HCT116 (cell line): ENCODE data around the gene TYW5. TPM values are rescaled to one million over a fixed set of nuclear protein-coding genes. Genes with fewer than 3 reads are reported as not detected.

ENCODE experiments used
- ATAC-seq: fragments of 200-7000 bp; cut with Tn5 transposase; 2 replicates; pipeline ENCODE4 v1.9.1; 2020; ENCODE audit warnings: mild to moderate bottlenecking, moderate library complexity
- BruUV-seq: library from RNA; stranded (reverse); fragments of 400-500 nt; replicated peaks from 2 replicates; lab custom pipeline; 2021; lab: Mats Ljungman, UMichigan
- CTCF ChIA-PET: fragments of 300-600 bp; sonication (Branson Sonifier 250); formaldehyde crosslinking; loops from one replicate; lab custom pipeline; 2021; ENCODE audit warnings: antibody characterized with exemption; lab: Charles Lee
- POLR2A ChIA-PET: fragments of 300-600, 350-600 bp; sonication (Branson Sonifier 250); formaldehyde crosslinking; loops from one replicate; lab custom pipeline; 2021; ENCODE audit warnings: antibody characterized with exemption; lab: Charles Lee
- RAD21 ChIA-PET, 2 experiments: fragments of 300-600 bp; sonication (Branson Sonifier 250); formaldehyde crosslinking; loops; one replicate each; lab custom pipeline; 2023; ENCODE audit warnings: low total read pairs in 2 of 2; ENCODE audit not compliant: uncharacterized antibody in 2 of 2, unreplicated experiment in 2 of 2, low non-redundant PET in 1 of 2; lab: Charles Lee
- DNase-seq: peaks from one replicate; pipeline ENCODE4 v3.0.0-alpha.2; 2010; ENCODE audit warnings: low read depth, low spot score
- H2AFZ ChIP-seq: fragments of 200-600 bp; shearing (Covaris generic), sonication (generic); 2 replicates; pipeline ENCODE4 v1.6.1; 2017; ENCODE audit warnings: low read depth, mixed run types, mixed read lengths, antibody characterized with exemption, low read length; ENCODE audit not compliant: poor library complexity, severe bottlenecking
- H3K27ac ChIP-seq: 2 replicates; pipeline ENCODE4 v1.5.1; 2012; ENCODE audit warnings: low read depth, low read length
- H3K27me3 ChIP-seq: fragments of 200-600 bp; sonication (generic); 2 replicates; pipeline ENCODE4 v1.6.1; 2016; ENCODE audit warnings: mixed run types, low read length, mixed read lengths; ENCODE audit not compliant: insufficient read depth
- H3K36me3 ChIP-seq, 2 experiments: fragments of 200-500 bp in 1 of 2; fragments of 200-600 bp in 1 of 2; sonication (Bioruptor generic) in 1 of 2; sonication (generic) in 1 of 2; 2 replicates each; pipeline versions ENCODE4 v1.5.1 to v1.6.1; 2014 to 2016; ENCODE audit warnings: low read length in 2 of 2, inconsistent platforms in 1 of 2, mixed read lengths in 1 of 2, mixed run types in 1 of 2; ENCODE audit not compliant: insufficient read depth in 2 of 2, control insufficient read depth in 1 of 2
- H3K4me1 ChIP-seq, 2 experiments: fragments of 200-600 bp in 1 of 2; sonication (generic) in 1 of 2; 2 replicates each; pipeline versions ENCODE4 v1.5.1 to v1.6.1; 2012 to 2017; ENCODE audit warnings: low read length in 2 of 2, inconsistent platforms in 1 of 2, mild to moderate bottlenecking in 1 of 2, mixed read lengths in 1 of 2, mixed run types in 1 of 2, moderate library complexity in 1 of 2; ENCODE audit not compliant: insufficient read depth in 2 of 2, control insufficient read depth in 1 of 2
- H3K4me2 ChIP-seq: fragments of 200-600 bp; sonication (generic); 2 replicates; pipeline ENCODE4 v1.6.1; 2017; ENCODE audit warnings: mixed run types, low read length, mixed read lengths
- H3K4me3 ChIP-seq, 2 experiments: fragments of 200-600 bp in 1 of 2; sonication (generic) in 1 of 2; replicated peaks in 1 of 2; 2 replicates each; pipeline ENCODE4 v1.5.1; 2011 to 2016; ENCODE audit warnings: low read length in 2 of 2, control low read depth in 1 of 2, low read depth in 1 of 2, mild to moderate bottlenecking in 1 of 2, mixed read lengths in 1 of 2, mixed run types in 1 of 2
- H3K79me2 ChIP-seq: fragments of 200-600 bp; sonication (generic); 2 replicates; pipeline ENCODE4 v1.6.1; 2017; ENCODE audit warnings: mild to moderate bottlenecking, mixed run types, low read length, moderate library complexity, mixed read lengths; ENCODE audit not compliant: insufficient read depth
- H3K9ac ChIP-seq: fragments of 200-600 bp; sonication (generic); 2 replicates; pipeline ENCODE4 v1.6.1; 2016; ENCODE audit warnings: low read length, mixed read lengths
- H3K9me2 ChIP-seq: fragments of 200-600 bp; sonication (generic), shearing (Covaris generic); 2 replicates; pipeline ENCODE4 v1.6.1; 2017; ENCODE audit warnings: mixed run types, mild to moderate bottlenecking, moderate library complexity; ENCODE audit not compliant: insufficient read depth
- H3K9me3 ChIP-seq, 2 experiments: fragments of 200-500 bp in 1 of 2; fragments of 200-600 bp in 1 of 2; sonication (Bioruptor generic) in 1 of 2; sonication (generic) in 1 of 2; 2 replicates each; pipeline ENCODE4 v1.6.1; 2014 to 2017; ENCODE audit warnings: low read length in 2 of 2, mixed read lengths in 2 of 2, inconsistent platforms in 1 of 2, low read depth in 1 of 2, mild to moderate bottlenecking in 1 of 2, mixed run types in 1 of 2, moderate library complexity in 1 of 2; ENCODE audit not compliant: control insufficient read depth in 1 of 2, insufficient read depth in 1 of 2
- H4K20me1 ChIP-seq: fragments of 200-600 bp; sonication (generic), shearing (Covaris generic); 2 replicates; pipeline ENCODE4 v1.6.1; 2017; ENCODE audit warnings: mixed run types, mild to moderate bottlenecking, moderate library complexity; ENCODE audit not compliant: insufficient read depth
- EZH2 ChIP-seq: fragments of 200-600 bp; sonication (generic); IDR thresholded peaks from 2 replicates; pipeline ENCODE4 v1.6.1; 2017; ENCODE audit warnings: antibody characterized with exemption, mixed run types
- JUND ChIP-seq: IDR thresholded peaks from 2 replicates; pipeline ENCODE4 v1.6.1; 2012
- POLR2A ChIP-seq: IDR thresholded peaks from 2 replicates; pipeline ENCODE4 v1.7.0; 2011; ENCODE audit warnings: borderline replicate concordance; ENCODE audit not compliant: insufficient read depth, insufficient read length; ENCODE audit errors: extremely low read depth
- POLR2AphosphoS5 ChIP-seq: IDR thresholded peaks from 2 replicates; pipeline ENCODE4 v1.6.1; 2011; ENCODE audit warnings: mild to moderate bottlenecking, low read depth, low read length, moderate library complexity
- SIN3A ChIP-seq: IDR thresholded peaks from 2 replicates; pipeline ENCODE4 v1.6.1; 2012; ENCODE audit warnings: low read depth
- TCF7L2 ChIP-seq: IDR thresholded peaks from 2 replicates; pipeline ENCODE4 v1.7.0; 2011; ENCODE audit warnings: borderline replicate concordance, inconsistent platforms; ENCODE audit not compliant: insufficient read depth, insufficient read length; ENCODE audit errors: extremely low read depth
- YY1 ChIP-seq: IDR thresholded peaks from 2 replicates; pipeline ENCODE4 v1.6.1; 2011; ENCODE audit warnings: low read length, low read depth, moderate library complexity, mild to moderate bottlenecking; ENCODE audit not compliant: insufficient replicate concordance; ENCODE audit errors: extremely low read depth
- ZBTB33 ChIP-seq: IDR thresholded peaks from 2 replicates; pipeline ENCODE4 v1.6.1; 2011; ENCODE audit warnings: mild to moderate bottlenecking, low read length, moderate library complexity; ENCODE audit not compliant: insufficient replicate concordance; ENCODE audit errors: extremely low read depth
- ZNF274 ChIP-seq: fragments of 200-500 bp; sonication (Bioruptor generic); IDR thresholded peaks from 2 replicates; pipeline ENCODE4 v1.6.1; 2014; ENCODE audit warnings: mild to moderate bottlenecking, low read depth, low read length, inconsistent platforms
- intact Hi-C: fragments of 100-400 bp; cut with micrococcal nuclease; formaldehyde crosslinking; loops from 2 replicates; pipeline ENCODE4 v1.10.0; 2022
- total RNA-seq: library from RNA; stranded (reverse); gene quantifications from one replicate; pipeline ENCODE4 v1.2.1, GENCODE V29; 2021; ENCODE audit not compliant: unreplicated experiment
- TF ChIP-seq, protein P1 (sequence below): IDR thresholded peaks from 2 replicates; pipeline ENCODE4 v1.6.1; 2012; ENCODE audit warnings: low read depth

Gene TYW5
- total RNA-seq, 1 experiment from 2014 or later: 7.7 TPM

DNA sequence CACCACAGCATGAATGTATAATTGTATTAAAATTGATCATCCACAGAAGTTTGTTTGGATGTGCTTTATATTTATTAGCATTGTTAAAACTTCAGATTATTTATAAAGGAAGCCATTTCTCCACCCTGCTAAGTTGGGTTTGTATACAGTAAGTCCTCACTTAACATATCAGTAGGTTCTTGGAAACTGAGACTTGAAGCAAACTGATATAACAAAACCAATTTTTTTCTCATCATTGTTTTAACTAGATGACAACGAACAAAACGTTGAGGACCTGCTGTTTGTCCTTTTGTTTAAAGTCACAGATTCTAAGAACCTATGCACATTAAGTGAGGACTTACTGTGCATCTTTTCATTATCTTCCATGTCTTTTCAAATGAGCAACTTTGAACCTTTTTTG lies 27.1 kb downstream of the TYW5 start:
- no peak overlapping the region for H3K27ac ChIP-seq
- no peak overlapping the region for H3K9ac ChIP-seq
- no peak for ATAC-seq
- H3K4me2 ChIP-seq: no peak overlapping the region
- no peak for TF ChIP-seq YY1
- no peak for TF ChIP-seq POLR2A
- no peak for TF ChIP-seq TCF7L2
- no peak for TF ChIP-seq ZNF274
- DNase-seq: no peak
- H3K9me2 ChIP-seq: no peaks in the 10 kb centered on the region
- H3K36me3 ChIP-seq: peaks cover 6 to 19% of the 10 kb centered on the region in 2 experiments; a peak in 3 of 4 replicates
- no peaks in the 10 kb centered on the region for H3K27me3 ChIP-seq
- no peak overlapping the region for H2AFZ ChIP-seq
- peaks cover 74% of the 10 kb centered on the region for H3K79me2 ChIP-seq
- BruUV-seq: no TSS peak
- RAD21 ChIA-PET: no interaction called here
- H3K4me1 ChIP-seq: peaks cover 0 to 1% of the 10 kb centered on the region in 2 experiments; a peak in 2 of 4 replicates
- H4K20me1 ChIP-seq: 0 out of 2 replicates have a peak, but pooled peaks cover 2% of the 10 kb centered on the region
- no peaks in the 10 kb centered on the region for H3K9me3 ChIP-seq
- intact Hi-C loops: no loop called here
- no peak overlapping the region for H3K4me3 ChIP-seq
- POLR2A ChIA-PET: no interaction called here
- CTCF ChIA-PET: no interaction called here

- Histone ChIP-seq H3K9ac (no peak overlapping the region), H3K27ac (no peak overlapping the region), H3K79me2 (peaks cover 77% of the 10 kb centered on the region), H3K4me3 (no peak overlapping the region), H3K36me3 (peaks cover 2 to 8% of the 10 kb centered on the region in 2 experiments; a peak in 2 of 4 replicates), H3K27me3 (no peaks in the 10 kb centered on the region), H3K9me3 (no peaks in the 10 kb centered on the region), H2AFZ (no peak overlapping the region), H3K4me2 (no peak overlapping the region), H3K9me2 (no peaks in the 10 kb centered on the region), H3K4me1 (no peaks in the 10 kb centered on the region), H4K20me1 (peaks cover 5% of the 10 kb centered on the region; the same call in 1 of the 2 replicates)
- ChIA-PET RAD21 (no interaction called here), POLR2A (no interaction called here), CTCF (no interaction called here)
- BruUV-seq: no TSS peak
- no peak for DNase-seq
- intact Hi-C loops: no loop called here
- ATAC-seq: no peak
- TF ChIP-seq ZBTB33 (no peak), POLR2AphosphoS5 (no peak), POLR2A (no peak), SIN3A (no peak), EZH2 (no peak), JUND (no peak)
- TF ChIP-seq, protein P1, sequence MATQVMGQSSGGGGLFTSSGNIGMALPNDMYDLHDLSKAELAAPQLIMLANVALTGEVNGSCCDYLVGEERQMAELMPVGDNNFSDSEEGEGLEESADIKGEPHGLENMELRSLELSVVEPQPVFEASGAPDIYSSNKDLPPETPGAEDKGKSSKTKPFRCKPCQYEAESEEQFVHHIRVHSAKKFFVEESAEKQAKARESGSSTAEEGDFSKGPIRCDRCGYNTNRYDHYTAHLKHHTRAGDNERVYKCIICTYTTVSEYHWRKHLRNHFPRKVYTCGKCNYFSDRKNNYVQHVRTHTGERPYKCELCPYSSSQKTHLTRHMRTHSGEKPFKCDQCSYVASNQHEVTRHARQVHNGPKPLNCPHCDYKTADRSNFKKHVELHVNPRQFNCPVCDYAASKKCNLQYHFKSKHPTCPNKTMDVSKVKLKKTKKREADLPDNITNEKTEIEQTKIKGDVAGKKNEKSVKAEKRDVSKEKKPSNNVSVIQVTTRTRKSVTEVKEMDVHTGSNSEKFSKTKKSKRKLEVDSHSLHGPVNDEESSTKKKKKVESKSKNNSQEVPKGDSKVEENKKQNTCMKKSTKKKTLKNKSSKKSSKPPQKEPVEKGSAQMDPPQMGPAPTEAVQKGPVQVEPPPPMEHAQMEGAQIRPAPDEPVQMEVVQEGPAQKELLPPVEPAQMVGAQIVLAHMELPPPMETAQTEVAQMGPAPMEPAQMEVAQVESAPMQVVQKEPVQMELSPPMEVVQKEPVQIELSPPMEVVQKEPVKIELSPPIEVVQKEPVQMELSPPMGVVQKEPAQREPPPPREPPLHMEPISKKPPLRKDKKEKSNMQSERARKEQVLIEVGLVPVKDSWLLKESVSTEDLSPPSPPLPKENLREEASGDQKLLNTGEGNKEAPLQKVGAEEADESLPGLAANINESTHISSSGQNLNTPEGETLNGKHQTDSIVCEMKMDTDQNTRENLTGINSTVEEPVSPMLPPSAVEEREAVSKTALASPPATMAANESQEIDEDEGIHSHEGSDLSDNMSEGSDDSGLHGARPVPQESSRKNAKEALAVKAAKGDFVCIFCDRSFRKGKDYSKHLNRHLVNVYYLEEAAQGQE: no peak
Measured at GRCh38 chr2:199926806-199927205, 28.5 kb downstream of the TYW5 start.
